HEK293 (cell line): ENCODE measurements around the gene CDK5.

Source experiments
- CTCF ChIA-PET: fragments of 350-600 bp; formaldehyde crosslinking; extraction: SDS; loops from one replicate; lab custom pipeline; 2021; ENCODE audit warnings: antibody characterized with exemption; lab: Yijun Ruan, JAX
- POLR2A ChIA-PET: fragments of 300-600 bp; formaldehyde crosslinking; extraction: SDS; loops from one replicate; lab custom pipeline; 2020; ENCODE audit warnings: antibody characterized with exemption, inconsistent platforms; lab: Yijun Ruan, JAX
- H3K27ac ChIP-seq: fragments of 200-500 bp; sonication (Bioruptor generic); 2 replicates; pipeline ENCODE4 v1.5.1; 2014; ENCODE audit warnings: low read depth, low read length, control low read depth, inconsistent platforms; ENCODE audit errors: extremely low read depth
- H3K36me3 ChIP-seq, 2 experiments: fragments of 200-500 bp in 1 of 2; sonication (Bioruptor generic) in 1 of 2; 1 replicate in 1 of 2; 2 replicates in 1 of 2; pipeline ENCODE4 v1.5.1; 2014 to 2017; ENCODE audit warnings: inconsistent platforms in 2 of 2, low read length in 2 of 2; ENCODE audit not compliant: control insufficient read depth in 2 of 2, insufficient read depth in 1 of 2
- H3K4me1 ChIP-seq: fragments of 200-500 bp; sonication (Bioruptor generic); 2 replicates; pipeline ENCODE4 v1.5.1; 2014; ENCODE audit warnings: mild to moderate bottlenecking, low read length, inconsistent platforms; ENCODE audit not compliant: control insufficient read depth, insufficient read depth
- H3K4me3 ChIP-seq: 2 replicates; pipeline ENCODE4 v1.5.1; 2011; ENCODE audit warnings: low read depth, mild to moderate bottlenecking, control low read depth, low read length, moderate library complexity
- H3K9me3 ChIP-seq: fragments of 200-500 bp; sonication (Bioruptor generic); 2 replicates; pipeline ENCODE4 v1.5.1; 2014; ENCODE audit warnings: low read depth, low read length, inconsistent platforms; ENCODE audit not compliant: control insufficient read depth, insufficient read depth
- GLIS1 ChIP-seq: fragments of 450-650 bp; formaldehyde crosslinking; IDR thresholded peaks from 2 replicates; pipeline ENCODE4 v1.5.1; 2016; ENCODE audit warnings: missing biosample characterization, missing genetic modification characterization
- HOXA7 ChIP-seq: sonication (generic); formaldehyde crosslinking; IDR thresholded peaks from 2 replicates; pipeline ENCODE4 v1.8.1; 2022; ENCODE audit warnings: missing genetic modification reagents, borderline replicate concordance
- HOXC10 ChIP-seq: sonication (generic); formaldehyde crosslinking; IDR thresholded peaks from 2 replicates; pipeline ENCODE4 v1.8.1; 2023; ENCODE audit warnings: mild to moderate bottlenecking, missing genetic modification reagents
- IKZF3 ChIP-seq: fragments of 450-650 bp; IDR thresholded peaks from 2 replicates; pipeline ENCODE4 v1.5.0; 2018; ENCODE audit warnings: missing biosample characterization, mild to moderate bottlenecking, missing genetic modification characterization, moderate library complexity
- KLF1 ChIP-seq: fragments of 450-650 bp; formaldehyde crosslinking; IDR thresholded peaks from 2 replicates; pipeline ENCODE4 v1.5.1; 2016; ENCODE audit warnings: missing biosample characterization, missing genetic modification characterization
- KLF9 ChIP-seq: fragments of 450-650 bp; formaldehyde crosslinking; IDR thresholded peaks from 2 replicates; pipeline ENCODE4 v1.5.1; 2016; ENCODE audit warnings: missing biosample characterization, missing genetic modification characterization, low read depth
- MEIS1 ChIP-seq: sonication (generic); formaldehyde crosslinking; IDR thresholded peaks from 2 replicates; pipeline ENCODE4 v1.8.1; 2022; ENCODE audit warnings: missing genetic modification reagents, mild to moderate bottlenecking, borderline replicate concordance
- OVOL3 ChIP-seq: fragments of 450-650 bp; formaldehyde crosslinking; IDR thresholded peaks from 2 replicates; pipeline ENCODE4 v1.5.1; 2016; ENCODE audit warnings: missing biosample characterization, missing genetic modification characterization
- RBAK ChIP-seq: fragments of 450-650 bp; formaldehyde crosslinking; IDR thresholded peaks from 2 replicates; pipeline ENCODE4 v1.5.1; 2016; ENCODE audit warnings: missing biosample characterization, missing genetic modification characterization
- WT1 ChIP-seq: fragments of 450-650 bp; formaldehyde crosslinking; IDR thresholded peaks from 2 replicates; pipeline ENCODE4 v1.5.1; 2016; ENCODE audit warnings: missing biosample characterization, missing genetic modification characterization
- YY1 ChIP-seq: fragments of 450-650 bp; formaldehyde crosslinking; IDR thresholded peaks from 2 replicates; pipeline ENCODE4 v1.5.1; 2018; ENCODE audit warnings: missing biosample characterization, missing genetic modification characterization
- ZBTB1 ChIP-seq: fragments of 450-650 bp; formaldehyde crosslinking; IDR thresholded peaks from 2 replicates; pipeline ENCODE4 v1.5.1; 2016; ENCODE audit warnings: missing biosample characterization, missing genetic modification characterization
- ZBTB21 ChIP-seq: fragments of 450-650 bp; formaldehyde crosslinking; IDR thresholded peaks from 2 replicates; pipeline ENCODE4 v1.5.1; 2017; ENCODE audit warnings: missing biosample characterization, missing genetic modification characterization
- ZBTB48 ChIP-seq: fragments of 450-650 bp; formaldehyde crosslinking; IDR thresholded peaks from 2 replicates; pipeline ENCODE4 v1.5.1; 2016; ENCODE audit warnings: missing biosample characterization, missing genetic modification characterization
- ZFP69B ChIP-seq: fragments of 450-650 bp; formaldehyde crosslinking; IDR thresholded peaks from 2 replicates; pipeline ENCODE4 v1.5.1; 2016; ENCODE audit warnings: missing biosample characterization, missing genetic modification characterization
- ZNF169 ChIP-seq: fragments of 450-650 bp; formaldehyde crosslinking; IDR thresholded peaks from 2 replicates; pipeline ENCODE4 v1.5.1; 2016; ENCODE audit warnings: missing biosample characterization, missing genetic modification characterization
- ZNF174 ChIP-seq: fragments of 450-650 bp; formaldehyde crosslinking; IDR thresholded peaks from 2 replicates; pipeline ENCODE4 v1.5.0; 2017; ENCODE audit warnings: missing biosample characterization, mild to moderate bottlenecking, missing genetic modification characterization
- ZNF175 ChIP-seq: fragments of 450-650 bp; formaldehyde crosslinking; IDR thresholded peaks from 2 replicates; pipeline ENCODE4 v1.5.1; 2016; ENCODE audit warnings: missing biosample characterization, missing genetic modification characterization
- ZNF214 ChIP-seq: fragments of 450-650 bp; formaldehyde crosslinking; IDR thresholded peaks from 2 replicates; pipeline ENCODE4 v1.5.1; 2017; ENCODE audit warnings: missing biosample characterization, mild to moderate bottlenecking, missing genetic modification characterization, borderline replicate concordance
- ZNF292 ChIP-seq: fragments of 450-650 bp; formaldehyde crosslinking; IDR thresholded peaks from 2 replicates; pipeline ENCODE4 v1.5.1; 2016; ENCODE audit warnings: low read depth, missing biosample characterization, missing genetic modification characterization, borderline replicate concordance
- ZNF391 ChIP-seq: fragments of 450-650 bp; formaldehyde crosslinking; IDR thresholded peaks from 2 replicates; pipeline ENCODE4 v1.5.1; 2016; ENCODE audit warnings: low read depth, missing biosample characterization, missing genetic modification characterization, borderline replicate concordance
- ZNF473 ChIP-seq: fragments of 450-650 bp; formaldehyde crosslinking; IDR thresholded peaks from 2 replicates; pipeline ENCODE4 v1.5.1; 2017; ENCODE audit warnings: missing biosample characterization, missing genetic modification characterization
- ZNF544 ChIP-seq: fragments of 450-650 bp; formaldehyde crosslinking; IDR thresholded peaks from 2 replicates; pipeline ENCODE4 v1.5.0; 2017; ENCODE audit warnings: missing biosample characterization, missing genetic modification characterization
- ZNF585B ChIP-seq: fragments of 450-650 bp; formaldehyde crosslinking; IDR thresholded peaks from 2 replicates; pipeline ENCODE4 v1.5.1; 2016; ENCODE audit warnings: missing biosample characterization, missing genetic modification characterization
- ZNF621 ChIP-seq: fragments of 450-650 bp; formaldehyde crosslinking; IDR thresholded peaks from 2 replicates; pipeline ENCODE4 v1.5.1; 2017; ENCODE audit warnings: missing biosample characterization, missing genetic modification characterization
- ZSCAN16 ChIP-seq: fragments of 450-650 bp; formaldehyde crosslinking; IDR thresholded peaks from 2 replicates; pipeline ENCODE4 v1.5.1; 2016; ENCODE audit warnings: missing biosample characterization, missing genetic modification characterization
- TF ChIP-seq, protein P1 (sequence below): fragments of 450-650 bp; formaldehyde crosslinking; IDR thresholded peaks from 2 replicates; pipeline ENCODE4 v1.5.1; 2016; ENCODE audit warnings: missing biosample characterization, missing genetic modification characterization
- TF ChIP-seq, protein P2 (sequence below): fragments of 450-650 bp; formaldehyde crosslinking; IDR thresholded peaks from 2 replicates; pipeline ENCODE4 v1.5.1; 2016; ENCODE audit warnings: missing biosample characterization, missing genetic modification characterization
- TF ChIP-seq, protein P3 (sequence below): fragments of 450-650 bp; formaldehyde crosslinking; IDR thresholded peaks from 2 replicates; pipeline ENCODE4 v1.5.1; 2016; ENCODE audit warnings: missing biosample characterization, missing genetic modification characterization, borderline replicate concordance
- TF ChIP-seq, protein P4 (sequence below): fragments of 450-650 bp; formaldehyde crosslinking; IDR thresholded peaks from 2 replicates; pipeline ENCODE4 v1.5.1; 2016; ENCODE audit warnings: missing biosample characterization, missing genetic modification characterization

Gene CDK5

DNA sequence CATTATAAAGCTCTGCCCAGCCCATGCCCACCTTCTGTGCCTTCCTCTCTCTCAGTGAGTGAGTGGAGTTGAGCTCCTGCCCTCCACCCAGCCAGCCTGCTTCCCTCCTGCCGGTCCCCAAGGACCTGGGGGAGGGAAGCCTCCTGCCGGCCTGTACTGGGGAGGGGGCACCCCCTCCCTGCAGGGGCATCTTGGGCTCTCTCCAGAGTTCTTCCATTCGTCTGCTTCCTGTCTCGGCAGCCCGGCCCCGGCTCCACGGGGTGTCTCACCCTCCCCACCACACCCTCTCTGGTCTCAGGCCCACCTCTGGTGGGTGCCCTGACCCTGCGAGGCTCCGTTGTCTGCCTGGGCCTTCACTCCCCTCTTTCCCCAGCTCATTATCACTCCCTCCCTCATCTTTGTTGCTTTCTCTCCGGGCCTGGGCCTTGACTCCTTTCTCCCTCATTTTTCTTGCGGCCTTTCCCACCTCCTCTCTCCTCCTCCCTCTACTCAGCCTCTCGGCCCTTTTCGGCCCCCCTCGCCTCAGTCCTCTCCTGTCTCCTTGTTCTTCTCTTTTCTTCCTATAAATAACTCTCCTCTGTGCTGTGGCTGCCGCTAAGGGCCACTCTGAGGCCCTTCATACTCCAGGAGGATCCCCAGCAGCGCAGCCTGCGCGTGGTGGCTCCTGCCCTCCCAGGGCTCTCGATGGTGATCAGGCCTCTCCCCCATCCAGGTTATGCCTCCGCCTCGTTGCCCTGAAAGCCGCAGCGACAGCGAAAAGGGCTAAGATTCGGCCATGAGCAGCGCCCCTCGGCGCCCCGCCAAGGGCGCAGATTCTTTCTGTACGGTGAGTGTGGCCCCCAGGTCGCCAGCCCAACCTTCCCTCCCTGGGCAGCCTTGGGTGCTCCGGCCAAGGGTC lies 3.8 kb upstream of the CDK5 start (continued):
- TF ChIP-seq ZBTB21 (no peak), ZNF169 (tag by site-specific recombination) (no peak)
- TF ChIP-seq, protein P1, sequence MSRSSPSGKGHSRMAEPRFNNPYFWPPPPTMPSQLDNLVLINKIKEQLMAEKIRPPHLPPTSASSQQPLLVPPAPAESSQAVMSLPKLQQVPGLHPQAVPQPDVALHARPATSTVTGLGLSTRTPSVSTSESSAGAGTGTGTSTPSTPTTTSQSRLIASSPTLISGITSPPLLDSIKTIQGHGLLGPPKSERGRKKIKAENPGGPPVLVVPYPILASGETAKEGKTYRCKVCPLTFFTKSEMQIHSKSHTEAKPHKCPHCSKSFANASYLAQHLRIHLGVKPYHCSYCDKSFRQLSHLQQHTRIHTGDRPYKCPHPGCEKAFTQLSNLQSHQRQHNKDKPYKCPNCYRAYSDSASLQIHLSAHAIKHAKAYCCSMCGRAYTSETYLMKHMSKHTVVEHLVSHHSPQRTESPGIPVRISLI (tag by site-specific recombination): no peak

DNA sequence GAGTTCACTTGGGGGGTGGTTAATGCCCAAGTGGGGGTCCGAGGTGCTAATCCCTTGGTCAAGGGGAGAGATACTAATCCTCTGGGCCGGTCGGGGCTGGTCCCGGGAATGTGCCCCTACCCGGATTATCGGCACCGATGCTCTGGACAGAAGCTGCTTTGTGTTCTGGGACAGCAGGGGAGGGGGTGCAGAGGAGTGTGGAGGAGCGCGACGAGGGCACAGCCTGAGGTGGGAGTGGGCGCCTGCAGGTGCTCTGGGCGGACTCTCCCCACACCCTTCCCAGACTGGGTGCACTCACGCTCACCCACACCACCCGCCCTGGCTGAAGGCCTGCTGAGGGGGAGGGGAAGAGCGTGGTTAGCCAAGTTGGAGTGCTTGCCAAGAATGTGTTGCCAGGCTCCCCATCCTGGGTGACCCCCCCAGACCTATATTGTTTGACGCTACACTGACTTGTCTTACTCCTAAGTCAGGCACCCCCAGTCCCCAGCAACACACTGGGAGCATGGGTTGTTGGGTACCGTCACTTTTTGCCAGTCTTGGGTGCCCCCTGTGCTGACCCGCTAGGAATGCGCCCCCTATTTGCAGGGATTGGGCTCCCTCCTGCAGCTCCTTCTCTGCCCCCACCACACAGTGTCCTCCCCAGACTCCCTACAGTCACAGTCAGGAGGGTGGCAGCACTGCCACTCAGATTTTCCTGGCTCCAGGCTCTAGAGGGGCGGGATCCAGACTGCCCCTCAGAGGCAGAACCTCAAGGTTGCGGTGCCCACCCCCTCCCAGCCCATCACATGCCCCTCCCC lies 2.9 kb upstream of the CDK5 start:
- Histone ChIP-seq H3K36me3 (peaks cover 0 to 40% of the 10 kb centered on the region in 2 experiments; a peak in 1 of 3 replicates), H3K9me3 (no peaks in the 10 kb centered on the region), H3K27ac (peak overlapping the region; percentile 21; the same call in 1 of the 2 replicates), H3K4me3 (peak overlapping the region; percentile 71), H3K4me1 (no peaks in the 10 kb centered on the region; the same call in 1 of the 2 replicates)
- CTCF ChIA-PET: interaction anchor here (0.6 to 1.4 kb wide), 8 partner anchors 14 to 1533 kb away, joined by 3 to 6 read pairs (median 4); no protein-coding TSS in a partner anchor
- POLR2A ChIA-PET: interaction anchor here (0.9 to 3.4 kb wide), 5 partner anchors 13 to 32 kb away, joined by 3 to 13 read pairs (median 6); partner anchors contain the start of genes ABCB8 and FASTK
- TF ChIP-seq MEIS1 (no peak), ZSCAN16 (0 out of 2 replicates have a peak, but pooled peaks have one; percentile 8), ZNF621 (tag by site-specific recombination) (no peak), KLF9 (tag by site-specific recombination) (no peak), ZNF174 (tag by site-specific recombination) (no peak), ZNF544 (tag by site-specific recombination) (no peak), OVOL3 (no peak), ZFP69B (tag by site-specific recombination) (no peak), IKZF3 (tag by site-specific recombination) (no peak), ZNF175 (tag by site-specific recombination) (no peak), ZNF292 (no peak), ZNF391 (no peak), RBAK (tag by site-specific recombination) (no peak), ZNF473 (no peak), KLF1 (tag by site-specific recombination) (peak; percentile 88), WT1 (tag by site-specific recombination) (peak; percentile 15; the same call in 1 of the 2 replicates), ZBTB1 (tag by site-specific recombination) (no peak), HOXC10 (CRISPR knock-in tag) (no peak), HOXA7 (no peak), ZNF214 (tag by site-specific recombination) (no peak), ZNF585B (tag by site-specific recombination) (no peak), GLIS1 (tag by site-specific recombination) (peak; percentile 96), YY1 (tag by site-specific recombination) (no peak), ZBTB48 (no peak)
- TF ChIP-seq, protein P2, sequence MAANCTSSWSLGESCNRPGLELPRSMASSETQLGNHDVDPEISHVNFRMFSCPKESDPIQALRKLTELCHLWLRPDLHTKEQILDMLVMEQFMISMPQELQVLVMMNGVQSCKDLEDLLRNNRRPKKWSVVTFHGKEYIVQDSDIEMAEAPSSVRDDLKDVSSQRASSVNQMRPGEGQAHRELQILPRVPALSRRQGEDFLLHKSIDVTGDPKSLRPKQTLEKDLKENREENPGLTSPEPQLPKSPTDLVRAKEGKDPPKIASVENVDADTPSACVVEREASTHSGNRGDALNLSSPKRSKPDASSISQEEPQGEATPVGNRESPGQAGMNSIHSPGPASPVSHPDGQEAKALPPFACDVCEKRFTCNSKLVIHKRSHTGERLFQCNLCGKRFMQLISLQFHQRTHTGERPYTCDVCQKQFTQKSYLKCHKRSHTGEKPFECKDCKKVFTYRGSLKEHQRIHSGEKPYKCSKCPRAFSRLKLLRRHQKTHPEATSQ: no peak
- TF ChIP-seq, protein P3, sequence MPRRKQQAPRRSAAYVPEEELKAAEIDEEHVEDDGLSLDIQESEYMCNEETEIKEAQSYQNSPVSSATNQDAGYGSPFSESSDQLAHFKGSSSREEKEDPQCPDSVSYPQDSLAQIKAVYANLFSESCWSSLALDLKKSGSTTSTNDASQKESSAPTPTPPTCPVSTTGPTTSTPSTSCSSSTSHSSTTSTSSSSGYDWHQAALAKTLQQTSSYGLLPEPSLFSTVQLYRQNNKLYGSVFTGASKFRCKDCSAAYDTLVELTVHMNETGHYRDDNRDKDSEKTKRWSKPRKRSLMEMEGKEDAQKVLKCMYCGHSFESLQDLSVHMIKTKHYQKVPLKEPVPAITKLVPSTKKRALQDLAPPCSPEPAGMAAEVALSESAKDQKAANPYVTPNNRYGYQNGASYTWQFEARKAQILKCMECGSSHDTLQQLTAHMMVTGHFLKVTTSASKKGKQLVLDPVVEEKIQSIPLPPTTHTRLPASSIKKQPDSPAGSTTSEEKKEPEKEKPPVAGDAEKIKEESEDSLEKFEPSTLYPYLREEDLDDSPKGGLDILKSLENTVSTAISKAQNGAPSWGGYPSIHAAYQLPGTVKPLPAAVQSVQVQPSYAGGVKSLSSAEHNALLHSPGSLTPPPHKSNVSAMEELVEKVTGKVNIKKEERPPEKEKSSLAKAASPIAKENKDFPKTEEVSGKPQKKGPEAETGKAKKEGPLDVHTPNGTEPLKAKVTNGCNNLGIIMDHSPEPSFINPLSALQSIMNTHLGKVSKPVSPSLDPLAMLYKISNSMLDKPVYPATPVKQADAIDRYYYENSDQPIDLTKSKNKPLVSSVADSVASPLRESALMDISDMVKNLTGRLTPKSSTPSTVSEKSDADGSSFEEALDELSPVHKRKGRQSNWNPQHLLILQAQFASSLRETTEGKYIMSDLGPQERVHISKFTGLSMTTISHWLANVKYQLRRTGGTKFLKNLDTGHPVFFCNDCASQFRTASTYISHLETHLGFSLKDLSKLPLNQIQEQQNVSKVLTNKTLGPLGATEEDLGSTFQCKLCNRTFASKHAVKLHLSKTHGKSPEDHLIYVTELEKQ (tag by site-specific recombination): no peak
- TF ChIP-seq, protein P4, sequence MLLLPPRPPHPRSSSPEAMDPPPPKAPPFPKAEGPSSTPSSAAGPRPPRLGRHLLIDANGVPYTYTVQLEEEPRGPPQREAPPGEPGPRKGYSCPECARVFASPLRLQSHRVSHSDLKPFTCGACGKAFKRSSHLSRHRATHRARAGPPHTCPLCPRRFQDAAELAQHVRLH (tag by site-specific recombination): no peak
